GM18526 (cell line): Measurements from ENCODE around the gene STUB1.
A peak's percentile ranks its signal among the peaks of the same experiment; 100 is the strongest.

Source experiments
- POLR2A ChIP-seq: IDR thresholded peaks from 3 replicates; pipeline ENCODE4 v1.6.1; 2011; ENCODE audit not compliant: insufficient read length; ENCODE audit errors: extremely low read depth

STUB1 gene

DNA sequence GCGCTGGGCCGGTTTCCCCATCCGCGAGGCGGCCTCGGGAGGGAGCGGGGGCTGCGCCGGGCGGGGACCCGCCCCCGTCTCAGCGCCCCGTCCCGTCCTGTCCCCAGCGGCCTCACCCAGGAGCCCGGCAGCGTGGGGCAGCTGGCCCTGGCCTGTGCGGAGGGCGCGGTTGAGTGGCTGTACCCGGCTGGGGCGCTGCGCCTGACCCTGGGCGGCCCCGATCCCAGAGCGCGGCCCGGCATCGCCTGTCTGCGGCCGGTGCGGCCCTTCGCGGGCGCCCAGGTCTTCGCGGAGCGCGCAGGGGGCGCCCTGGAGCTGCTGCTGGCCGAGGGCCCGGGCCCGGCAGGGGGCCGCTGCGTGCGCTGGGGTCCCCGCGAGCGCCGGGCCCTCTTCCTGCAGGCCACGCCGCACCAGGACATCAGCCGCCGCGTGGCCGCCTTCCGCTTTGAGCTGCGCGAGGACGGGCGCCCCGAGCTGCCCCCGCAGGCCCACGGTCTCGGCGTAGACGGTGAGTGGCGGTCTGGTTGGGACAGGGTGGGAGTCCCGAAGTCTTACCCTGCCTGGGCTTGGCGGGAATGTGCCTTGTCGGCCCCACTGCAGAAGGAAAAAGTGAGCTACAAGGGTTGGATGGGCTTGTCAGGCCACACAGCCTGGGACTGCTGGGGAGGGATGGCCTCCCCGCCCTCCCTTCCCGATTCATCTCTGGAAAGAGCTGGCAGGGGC lies 35.4 kb downstream of the STUB1 start:
- no peak for TF ChIP-seq POLR2A

DNA sequence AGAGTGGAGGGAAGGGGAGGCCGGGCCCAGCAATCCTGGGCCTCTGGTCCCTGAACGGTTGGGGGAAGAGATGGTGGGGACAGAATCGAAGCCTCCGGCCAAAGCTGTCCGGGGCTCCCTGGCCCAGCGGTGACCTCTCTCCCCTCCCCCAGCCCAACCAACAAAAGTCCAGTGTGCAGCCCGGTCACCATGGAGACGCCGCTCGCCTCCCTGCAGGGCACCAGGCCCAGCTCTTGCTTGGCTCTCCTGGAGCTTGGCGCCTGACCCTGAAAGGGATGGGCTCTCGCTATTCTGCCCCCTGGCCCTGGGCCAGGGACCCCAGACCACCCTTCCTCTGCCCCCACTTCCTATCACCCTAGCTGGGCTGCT lies 36.0 kb downstream of the STUB1 start:
- TF ChIP-seq POLR2A = no peak

DNA sequence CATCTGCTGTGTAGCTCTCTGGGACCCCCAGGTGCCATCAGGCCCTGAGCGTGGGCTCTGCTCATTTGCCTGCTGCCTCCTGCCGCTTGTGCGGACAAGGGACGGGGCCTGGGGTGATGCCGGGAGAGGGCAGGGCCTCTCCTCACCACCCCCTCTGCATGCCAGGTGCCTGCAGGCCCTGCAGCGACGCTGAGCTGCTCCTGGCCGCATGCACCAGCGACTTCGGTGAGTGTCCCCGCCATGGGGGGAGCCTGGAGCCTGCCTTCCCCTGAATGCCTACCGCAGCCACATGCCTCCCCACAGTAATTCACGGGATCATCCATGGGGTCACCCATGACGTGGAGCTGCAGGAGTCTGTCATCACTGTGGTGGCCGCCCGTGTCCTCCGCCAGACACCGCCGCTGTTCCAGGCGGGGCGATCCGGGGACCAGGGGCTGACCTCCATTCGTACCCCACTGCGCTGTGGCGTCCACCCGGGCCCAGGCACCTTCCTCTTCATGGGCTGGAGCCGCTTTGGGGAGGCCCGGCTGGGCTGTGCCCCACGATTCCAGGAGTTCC lies 36.6 kb downstream of the STUB1 start:
- no peak for TF ChIP-seq POLR2A

GRCh38 chr16:717450-718245 lies 37.4 kb downstream of the STUB1 start:
- TF ChIP-seq POLR2A = no peak

- TF ChIP-seq POLR2A = no peak
Measured at GRCh38 chr16:718389-718788, 38.2 kb downstream of the STUB1 start.

- TF ChIP-seq POLR2A = no peak
Measured at GRCh38 chr16:718922-719321, 38.7 kb downstream of the STUB1 start.

GRCh38 chr16:719815-720446 lies 39.7 kb downstream of the STUB1 start:
- TF ChIP-seq POLR2A = no peak

DNA sequence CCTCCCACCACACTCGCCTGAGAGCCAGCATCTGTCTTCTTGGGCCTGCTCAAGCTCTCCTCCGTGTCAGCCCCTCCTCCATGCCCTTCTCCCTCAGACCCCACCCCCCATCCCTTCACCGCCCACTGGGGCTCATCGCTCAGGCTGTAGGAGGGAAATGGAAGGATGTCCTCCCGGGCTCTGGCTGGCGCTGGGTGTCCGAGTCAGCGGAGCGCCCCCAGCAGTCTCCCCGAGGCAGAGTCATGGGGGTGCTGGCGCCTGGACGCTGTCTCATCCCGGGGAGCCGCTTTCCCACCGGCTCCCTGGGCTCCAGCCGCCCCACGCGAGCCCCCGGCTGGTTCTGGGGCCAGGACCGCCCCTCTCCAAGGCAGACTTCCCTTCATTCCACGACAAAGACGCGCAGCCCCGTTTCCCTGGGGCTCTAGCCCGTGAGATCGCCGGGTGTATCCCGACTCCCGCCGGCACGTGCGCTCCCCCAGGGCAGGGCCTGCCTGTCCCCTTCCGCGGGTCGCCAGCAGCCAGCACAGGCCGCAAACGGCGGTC lies 40.3 kb downstream of the STUB1 start:
- no peak for TF ChIP-seq POLR2A

- peak; percentile 96 for TF ChIP-seq POLR2A
Measured at GRCh38 chr16:720990-721764, 41.0 kb downstream of the STUB1 start, which contains the start of gene ANTKMT. ANTKMT (plus strand) TSS chr16:721146; CDS start chr16:721275, 129 bp downstream.

GRCh38 chr16:721765-722540 lies 41.7 kb downstream of the STUB1 start:
- no peak for TF ChIP-seq POLR2A

DNA sequence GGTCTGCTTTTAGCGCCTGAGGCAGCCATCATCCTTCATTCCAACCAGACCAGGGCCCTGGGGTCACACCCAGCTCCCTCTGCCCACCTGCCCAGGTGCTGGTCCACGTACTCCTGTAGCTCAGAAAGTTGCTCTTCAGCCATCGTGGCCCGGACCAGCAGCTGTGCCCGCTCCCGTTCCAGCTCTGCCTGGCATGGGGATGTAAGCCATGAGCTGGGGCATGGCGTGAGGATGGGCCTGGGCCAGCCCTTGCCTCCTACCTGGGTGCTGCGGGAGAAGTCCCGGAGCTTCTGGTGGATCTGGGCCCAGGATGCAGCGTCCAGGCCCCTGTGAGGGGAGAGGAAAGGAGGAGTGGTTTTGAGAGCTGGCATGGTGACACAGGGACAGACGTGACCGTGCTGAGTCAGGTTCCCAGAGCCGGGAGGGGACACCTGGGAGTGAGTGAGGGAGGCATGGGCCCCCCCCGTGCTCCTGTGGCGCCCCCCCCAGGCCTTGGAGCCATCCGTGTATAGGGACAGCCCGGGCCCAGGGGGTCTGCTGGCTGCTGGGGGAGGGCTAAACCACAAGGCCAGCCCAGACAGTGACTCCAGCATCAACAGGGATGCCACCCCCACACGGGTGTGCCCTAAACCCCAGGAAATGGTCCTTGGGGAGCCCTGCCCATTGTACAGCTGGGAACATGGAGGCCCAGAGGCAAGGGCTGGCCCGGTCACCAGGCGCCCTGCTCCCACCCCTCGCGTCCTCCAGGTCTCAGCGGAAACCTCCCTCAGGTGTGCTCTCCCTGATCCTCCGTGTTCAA lies 42.8 kb downstream of the STUB1 start:
- peak; percentile 2 for TF ChIP-seq POLR2A

GRCh38 chr16:723695-724094 lies 43.5 kb downstream of the STUB1 start:
- no peak for TF ChIP-seq POLR2A
